H1 (cell line): ENCODE measurements around the gene CHST8. TPM values are rescaled to one million over a fixed set of nuclear protein-coding genes. Genes with fewer than 3 reads are reported as not detected.

Experiments used
- CTCF ChIA-PET: fragments of 300-600 bp; sonication (Branson Sonifier 250); formaldehyde crosslinking; loops from one replicate; lab custom pipeline; 2021; ENCODE audit not compliant: partially characterized antibody; lab: Charles Lee
- POLR2A ChIA-PET: fragments of 300-600 bp; sonication (Branson Sonifier 250); formaldehyde crosslinking; loops from one replicate; lab custom pipeline; 2021; ENCODE audit warnings: inconsistent platforms; ENCODE audit not compliant: partially characterized antibody; lab: Charles Lee
- DNase-seq, 2 experiments: peaks; one replicate each; pipeline versions ENCODE4 v3.0.0 to v3.0.0-alpha.2; 2010 to 2022; ENCODE audit warnings: low spot score in 2 of 2, low read depth in 1 of 2, mixed read lengths in 1 of 2
- FAIRE-seq: peaks from 2 replicates; lab custom pipeline; 2011; peaks lifted over from hg19 to GRCh38; lab: Jason Lieb, UNC
- H2AFZ ChIP-seq: 2 replicates; pipeline ENCODE4 v1.8.1; 2012; ENCODE audit warnings: low read length, inconsistent platforms
- H2AK5ac ChIP-seq: 2 replicates; pipeline ENCODE4 v1.6.1; 2013; ENCODE audit warnings: low read depth, low read length
- H2BK120ac ChIP-seq: replicated peaks from 2 replicates; pipeline ENCODE3; 2013; ENCODE audit warnings: low read depth, low read length, inconsistent platforms
- H2BK12ac ChIP-seq: 2 replicates; pipeline ENCODE4 v1.6.1; 2013; ENCODE audit warnings: low read depth, low read length
- H2BK15ac ChIP-seq: 2 replicates; pipeline ENCODE4 v1.6.1; 2013; ENCODE audit warnings: low read length
- H2BK20ac ChIP-seq: 2 replicates; pipeline ENCODE4 v1.6.1; 2013; ENCODE audit warnings: low read length
- H2BK5ac ChIP-seq: 2 replicates; pipeline ENCODE4 v1.6.1; 2013; ENCODE audit warnings: low read depth, low read length
- H3K14ac ChIP-seq: 2 replicates; pipeline ENCODE4 v1.6.1; 2013; ENCODE audit warnings: inconsistent platforms; ENCODE audit not compliant: insufficient read length
- H3K18ac ChIP-seq: 2 replicates; pipeline ENCODE4 v1.6.1; 2013; ENCODE audit warnings: low read length; ENCODE audit errors: extremely low read depth
- H3K23ac ChIP-seq: 2 replicates; pipeline ENCODE4 v1.6.1; 2013; ENCODE audit warnings: inconsistent platforms; ENCODE audit not compliant: insufficient read length
- H3K23me2 ChIP-seq: 2 replicates; pipeline ENCODE4 v1.6.1; 2013; ENCODE audit warnings: low read depth, low read length
- H3K27ac ChIP-seq: 2 replicates; pipeline ENCODE4 v1.6.1; 2011; ENCODE audit warnings: low read depth, low read length, inconsistent platforms
- H3K27me3 ChIP-seq, 4 experiments: replicated peaks in 1 of 4; 1 replicate in 1 of 4; 2 replicates in 3 of 4; pipeline versions ENCODE4 v1.6.1 to v1.8.1; 2011 to 2013; ENCODE audit warnings: low read length in 3 of 4, mild to moderate bottlenecking in 3 of 4, inconsistent platforms in 2 of 4, mixed read lengths in 2 of 4, moderate library complexity in 1 of 4; ENCODE audit not compliant: control insufficient read depth in 3 of 4, insufficient read depth in 3 of 4; ENCODE audit errors: extremely low read depth in 1 of 4
- H3K36me3 ChIP-seq, 4 experiments: 2 replicates each; pipeline versions ENCODE4 v1.6.1 to v1.8.1; 2011 to 2013; ENCODE audit warnings: mild to moderate bottlenecking in 4 of 4, low read length in 3 of 4, moderate library complexity in 2 of 4, control low read depth in 1 of 4, inconsistent platforms in 1 of 4; ENCODE audit not compliant: insufficient read depth in 4 of 4, control insufficient read depth in 2 of 4
- H3K4ac ChIP-seq: replicated peaks from 2 replicates; pipeline ENCODE3; 2013; ENCODE audit warnings: low read length, low read depth, mixed read lengths, inconsistent platforms; ENCODE audit not compliant: insufficient read length
- H3K4me1 ChIP-seq, 4 experiments: replicated peaks in 1 of 4; 1 replicate in 1 of 4; 2 replicates in 3 of 4; pipeline versions ENCODE4 v1.6.1 to v1.8.1; 2011 to 2013; ENCODE audit warnings: low read length in 3 of 4, inconsistent platforms in 2 of 4, mixed read lengths in 1 of 4; ENCODE audit not compliant: insufficient read depth in 4 of 4, control insufficient read depth in 3 of 4
- H3K4me2 ChIP-seq, 2 experiments: 2 replicates each; pipeline versions ENCODE4 v1.6.1 to v1.8.1; 2011 to 2013; ENCODE audit warnings: low read depth in 2 of 2, low read length in 2 of 2, control low read depth in 1 of 2, inconsistent platforms in 1 of 2, mild to moderate bottlenecking in 1 of 2; ENCODE audit not compliant: insufficient read depth in 1 of 2
- H3K4me3 ChIP-seq, 4 experiments: fragments of 200-600, 300-600 bp in 1 of 4; sonication (generic), shearing (Covaris generic), sonication (Bioruptor Twin) in 1 of 4; 2 replicates each; pipeline versions ENCODE4 v1.5.1 to v1.8.1; 2011 to 2016; ENCODE audit warnings: low read length in 4 of 4, low read depth in 3 of 4, control low read depth in 2 of 4, inconsistent platforms in 2 of 4, mild to moderate bottlenecking in 2 of 4, mixed read lengths in 1 of 4, moderate library complexity in 1 of 4; ENCODE audit not compliant: insufficient read depth in 2 of 4; ENCODE audit errors: extremely low read depth in 1 of 4
- H3K56ac ChIP-seq: replicated peaks from 2 replicates; pipeline ENCODE3; 2013; ENCODE audit warnings: low read depth, mild to moderate bottlenecking, mixed read lengths, low read length, inconsistent platforms; ENCODE audit not compliant: insufficient read length
- H3K79me1 ChIP-seq: 2 replicates; pipeline ENCODE4 v1.6.1; 2013; ENCODE audit warnings: low read depth, low read length, control low read depth
- H3K79me2 ChIP-seq, 2 experiments: 2 replicates each; pipeline versions ENCODE4 v1.6.1 to v1.8.1; 2012 to 2013; ENCODE audit warnings: low read length in 2 of 2, mild to moderate bottlenecking in 2 of 2, inconsistent platforms in 1 of 2; ENCODE audit not compliant: insufficient read depth in 2 of 2, control insufficient read depth in 1 of 2
- H3K9ac ChIP-seq, 4 experiments: replicated peaks in 1 of 4; 1 replicate in 1 of 4; 2 replicates in 3 of 4; pipeline versions ENCODE4 v1.6.1 to v1.8.1; 2011 to 2013; ENCODE audit warnings: low read depth in 3 of 4, low read length in 3 of 4, control low read depth in 2 of 4, mild to moderate bottlenecking in 2 of 4, moderate library complexity in 2 of 4, inconsistent platforms in 1 of 4; ENCODE audit errors: extremely low read depth in 1 of 4
- H3K9me3 ChIP-seq, 2 experiments: 2 replicates each; pipeline versions ENCODE4 v1.6.1 to v1.8.1; 2012 to 2013; ENCODE audit warnings: mild to moderate bottlenecking in 2 of 2, moderate library complexity in 2 of 2, control low read depth in 1 of 2, inconsistent platforms in 1 of 2, low read depth in 1 of 2, low read length in 1 of 2, mixed read lengths in 1 of 2; ENCODE audit not compliant: insufficient read depth in 2 of 2
- H4K20me1 ChIP-seq, 2 experiments: replicated peaks in 1 of 2; 2 replicates each; pipeline versions ENCODE3 to v1.8.1; 2011 to 2013; ENCODE audit warnings: inconsistent platforms in 2 of 2, low read length in 2 of 2, mild to moderate bottlenecking in 1 of 2; ENCODE audit not compliant: insufficient read depth in 2 of 2, control insufficient read depth in 1 of 2
- H4K5ac ChIP-seq: 2 replicates; pipeline ENCODE4 v1.6.1; 2013; ENCODE audit warnings: low read length, low read depth, mixed read lengths, inconsistent platforms; ENCODE audit not compliant: insufficient read length
- H4K8ac ChIP-seq: 2 replicates; pipeline ENCODE4 v1.8.0; 2013; ENCODE audit warnings: mild to moderate bottlenecking, moderate library complexity, low read length, inconsistent platforms; ENCODE audit not compliant: insufficient read depth; ENCODE audit errors: extremely low read depth
- H4K91ac ChIP-seq: replicated peaks from 2 replicates; pipeline ENCODE3; 2013; ENCODE audit warnings: low read length, mixed read lengths, inconsistent platforms; ENCODE audit not compliant: insufficient read length
- BRCA1 ChIP-seq: IDR thresholded peaks from 2 replicates; pipeline ENCODE4 v1.6.1; 2012; ENCODE audit warnings: low read depth, low read length, improper control_type of control experiment
- EP300 ChIP-seq, 2 experiments: IDR thresholded peaks; 1 replicate in 1 of 2; 2 replicates in 1 of 2; pipeline ENCODE4 v1.6.1; 2011 to 2012; ENCODE audit warnings: low read depth in 2 of 2, low read length in 2 of 2, mild to moderate bottlenecking in 2 of 2, borderline replicate concordance in 1 of 2, inconsistent platforms in 1 of 2, moderate library complexity in 1 of 2
- MAFK ChIP-seq: IDR thresholded peaks from 2 replicates; pipeline ENCODE4 v1.6.1; 2012; ENCODE audit warnings: low read depth, mild to moderate bottlenecking, improper control_type of control experiment, low read length
- PHF8 ChIP-seq: fragments of 200-600 bp; sonication (generic); conservative IDR thresholded peaks from 2 replicates; pipeline ENCODE4 v1.7.1; 2012; ENCODE audit warnings: low read depth, mild to moderate bottlenecking, inconsistent platforms, low read length, moderate library complexity
- RBBP5 ChIP-seq: IDR thresholded peaks from 2 replicates; pipeline ENCODE4 v1.7.1; 2012; ENCODE audit warnings: low read depth, mild to moderate bottlenecking, inconsistent platforms, low read length, moderate library complexity, borderline replicate concordance
- SIN3A ChIP-seq, 2 experiments: IDR thresholded peaks in 1 of 2; conservative IDR thresholded peaks in 1 of 2; 2 replicates each; pipeline ENCODE4 v1.6.1; 2011 to 2012; ENCODE audit warnings: low read length in 2 of 2, improper control_type of control experiment in 1 of 2, low read depth in 1 of 2, mild to moderate bottlenecking in 1 of 2
- SP1 ChIP-seq: IDR thresholded peaks from 2 replicates; pipeline ENCODE4 v1.6.1; 2011; ENCODE audit warnings: low read depth, low read length
- TAF7 ChIP-seq: optimal IDR thresholded peaks from 2 replicates; pipeline ENCODE3; 2011; ENCODE audit warnings: low read depth, mild to moderate bottlenecking, inconsistent platforms, low read length, moderate library complexity, borderline replicate concordance
- TCF12 ChIP-seq: IDR thresholded peaks from 2 replicates; pipeline ENCODE4 v1.6.1; 2011; ENCODE audit warnings: low read depth, mild to moderate bottlenecking, low read length
- TEAD4 ChIP-seq: IDR thresholded peaks from 2 replicates; pipeline ENCODE4 v1.6.1; 2012; ENCODE audit warnings: low read depth, low read length, inconsistent platforms, mixed read lengths
- YY1 ChIP-seq: IDR thresholded peaks from 2 replicates; pipeline ENCODE4 v1.6.1; 2011; ENCODE audit warnings: low read depth, mild to moderate bottlenecking, low read length
- WGBS, 2 experiments: shearing (Covaris generic) in 1 of 2; methylation state at CpG; one replicate each; pipeline versions ENCODE4 v1.1.6 to v1.1.7; 2013 to 2015; ENCODE audit warnings: low lambda C conversion rate in 2 of 2, mixed read lengths in 2 of 2, inconsistent platforms in 1 of 2, low coverage in 1 of 2, missing lambda C conversion rate in 1 of 2; ENCODE audit not compliant: insufficient replicate concordance in 2 of 2, insufficient coverage in 1 of 2, insufficient read length in 1 of 2; ENCODE audit errors: extremely low coverage in 1 of 2, missing lambda C conversion rate in 1 of 2; 5-methylcytosine and 5-hydroxymethylcytosine counted together
- polyA plus RNA-seq, 7 experiments: library from polyadenylated mRNA; depleted of rRNA in 3 of 7; stranded (reverse) in 5 of 7; unstranded in 2 of 7; fragments of >200 nt in 5 of 7; fragments of 200-250 nt in 2 of 7; gene quantifications; 1 replicate in 5 of 7; 2 replicates in 1 of 7; 4 replicates in 1 of 7; pipeline versions ENCODE4 v1.2.1 to v1.2.3, GENCODE V29; 2011 to 2013; ENCODE audit warnings: missing spikeins in 2 of 7, mixed read lengths in 2 of 7
- total RNA-seq: library from RNA; stranded (reverse); fragmentation: NEBNext Ultra II Directional; extraction: Animal tissue kit (Norgen Biotek cat#: 25700); gene quantifications from 2 replicates; pipeline ENCODE4 v1.2.1, GENCODE V29; 2021
- TF ChIP-seq, protein P1 (sequence below): IDR thresholded peaks from 2 replicates; pipeline ENCODE4 v1.6.1; 2012; ENCODE audit warnings: low read length, inconsistent platforms

Gene CHST8
- total and polyA plus RNA-seq, 2 of the 8 experiments (the other 6 are each of a cell fraction or from before 2014, with no cell fraction given) = 10.8 to 28.2 TPM

DNA sequence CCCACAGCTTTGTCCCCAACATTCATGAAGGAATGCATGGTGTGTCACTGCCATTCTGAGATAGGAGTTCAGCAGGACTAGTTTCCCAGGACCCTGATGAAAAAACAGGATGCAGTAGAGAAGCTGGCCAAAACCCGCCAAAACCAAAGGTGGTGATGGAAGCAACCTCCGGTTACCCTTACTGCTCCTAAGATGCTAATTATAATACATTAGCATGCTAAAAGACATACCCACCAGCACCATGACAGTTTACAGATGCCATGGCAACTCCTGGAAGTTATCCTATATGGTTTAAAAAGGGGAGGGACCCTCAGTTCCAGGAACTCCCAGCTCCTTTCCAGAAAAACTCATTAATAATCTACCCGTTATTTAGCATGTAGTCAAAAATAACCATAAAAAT is 115.0 kb downstream of the CHST8 start:
- Histone ChIP-seq H3K9me3 (peaks cover 4 to 6% of the 10 kb centered on the region in 2 experiments; a peak in 2 of 4 replicates), H3K23me2 (no peaks in the 10 kb centered on the region), H2BK20ac (no peak overlapping the region), H4K5ac (no peak overlapping the region), H3K23ac (no peak overlapping the region), H2BK5ac (peak overlapping the region; percentile 61; the same call in 1 of the 2 replicates), H3K79me1 (no peaks in the 10 kb centered on the region), H2AK5ac (no peak overlapping the region), H3K27me3 (no peaks in the 10 kb centered on the region), H3K79me2 (no peaks in the 10 kb centered on the region), H2BK12ac (no peak overlapping the region), H3K4me3 (no peak overlapping the region), H2BK120ac (no peak overlapping the region), H2AFZ (no peak overlapping the region), H3K27ac (no peak overlapping the region), H3K36me3 (no peaks in the 10 kb centered on the region), H3K4me1 (peaks cover 0 to 5% (median 2%) of the 10 kb centered on the region in 4 experiments; a peak in 3 of 7 replicates), H3K14ac (no peak overlapping the region), H3K56ac (no peak overlapping the region), H4K8ac (no peak overlapping the region), H4K20me1 (peaks cover 5 to 12% of the 10 kb centered on the region in 2 experiments), H3K9ac (no peak overlapping the region), H3K18ac (no peak overlapping the region; the same call in 1 of the 2 replicates), H2BK15ac (no peak overlapping the region), H4K91ac (no peak overlapping the region), H3K4ac (no peak overlapping the region), H3K4me2 (no peak overlapping the region)
- POLR2A ChIA-PET = no interaction called here
- 61% methylated on average over 3 of the region's 3 CpGs; no CpG with 5 or more reads in 1 of the 2 experiments for WGBS, 2 experiments
- DNase-seq (no peak), FAIRE-seq (no peak)
- CTCF ChIA-PET = interaction anchor here (0.9 to 2.3 kb wide), 7 partner anchors 17 to 509 kb away, joined by 3 to 6 read pairs (median 3); no protein-coding TSS in a partner anchor
- no peak for TF ChIP-seq YY1
- TF ChIP-seq BRCA1 = no peak
- no peak for TF ChIP-seq RBBP5
- TF ChIP-seq TEAD4 = no peak
- no peak for TF ChIP-seq SP1
- no peak for TF ChIP-seq MAFK
- TF ChIP-seq TCF12 = no peak
- TF ChIP-seq, protein P1, sequence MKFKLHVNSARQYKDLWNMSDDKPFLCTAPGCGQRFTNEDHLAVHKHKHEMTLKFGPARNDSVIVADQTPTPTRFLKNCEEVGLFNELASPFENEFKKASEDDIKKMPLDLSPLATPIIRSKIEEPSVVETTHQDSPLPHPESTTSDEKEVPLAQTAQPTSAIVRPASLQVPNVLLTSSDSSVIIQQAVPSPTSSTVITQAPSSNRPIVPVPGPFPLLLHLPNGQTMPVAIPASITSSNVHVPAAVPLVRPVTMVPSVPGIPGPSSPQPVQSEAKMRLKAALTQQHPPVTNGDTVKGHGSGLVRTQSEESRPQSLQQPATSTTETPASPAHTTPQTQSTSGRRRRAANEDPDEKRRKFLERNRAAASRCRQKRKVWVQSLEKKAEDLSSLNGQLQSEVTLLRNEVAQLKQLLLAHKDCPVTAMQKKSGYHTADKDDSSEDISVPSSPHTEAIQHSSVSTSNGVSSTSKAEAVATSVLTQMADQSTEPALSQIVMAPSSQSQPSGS = no peak
- TF ChIP-seq EP300 (IDR thresholded peaks at IDR 0.05; ENCODE audit: borderline replicate concordance in 1 of 2, low read depth in 2 of 2, low read length in 2 of 2) = no peak
- no peak for TF ChIP-seq PHF8
- TF ChIP-seq SIN3A (conservative IDR thresholded peaks at IDR 0.05 in 1 of 2, IDR thresholded peaks at IDR 0.05 in 1 of 2; ENCODE audit: low read depth in 1 of 2, low read length in 2 of 2) = no peak
- TF ChIP-seq TAF7 = no peak
